Duodenal mucosa (tissue), 2 donors: ENCODE results near the gene NDOR1.
"Not testable (repeated sequence)": the region's sequence is repeated elsewhere in the genome, so short reads cannot be mapped to it uniquely, and the experiment has no call there.

Experiments
- H3K27ac ChIP-seq: one replicate; pipeline ENCODE4 v1.7.0; 2013; ENCODE audit warnings: low read depth, low read length
- H3K27me3 ChIP-seq, 2 donors: one replicate each; pipeline ENCODE4 v1.7.0; 2013; ENCODE audit warnings: low read length in 2 of 2, control low read depth in 1 of 2; ENCODE audit not compliant: insufficient read depth in 2 of 2, control insufficient read depth in 1 of 2
- H3K36me3 ChIP-seq, 2 donors: one replicate each; pipeline ENCODE4 v1.7.0; 2013; ENCODE audit warnings: low read length in 2 of 2, control low read depth in 1 of 2; ENCODE audit not compliant: insufficient read depth in 2 of 2, control insufficient read depth in 1 of 2
- H3K4me1 ChIP-seq, 2 donors: one replicate each; pipeline ENCODE4 v1.7.0; 2013; ENCODE audit warnings: low read length in 2 of 2, control low read depth in 1 of 2; ENCODE audit not compliant: insufficient read depth in 2 of 2, control insufficient read depth in 1 of 2
- H3K4me3 ChIP-seq, 2 donors: one replicate each; pipeline ENCODE4 v1.7.0; 2013; ENCODE audit warnings: low read length in 2 of 2, low read depth in 1 of 2
- H3K9ac ChIP-seq, 2 donors: one replicate each; pipeline ENCODE4 v1.7.0; 2013; ENCODE audit warnings: low read length in 2 of 2, low read depth in 1 of 2
- H3K9me3 ChIP-seq, 2 donors: one replicate each; pipeline ENCODE4 v1.7.0; 2013; ENCODE audit warnings: low read length in 2 of 2, control low read depth in 1 of 2; ENCODE audit not compliant: control insufficient read depth in 1 of 2

The NDOR1 gene

DNA sequence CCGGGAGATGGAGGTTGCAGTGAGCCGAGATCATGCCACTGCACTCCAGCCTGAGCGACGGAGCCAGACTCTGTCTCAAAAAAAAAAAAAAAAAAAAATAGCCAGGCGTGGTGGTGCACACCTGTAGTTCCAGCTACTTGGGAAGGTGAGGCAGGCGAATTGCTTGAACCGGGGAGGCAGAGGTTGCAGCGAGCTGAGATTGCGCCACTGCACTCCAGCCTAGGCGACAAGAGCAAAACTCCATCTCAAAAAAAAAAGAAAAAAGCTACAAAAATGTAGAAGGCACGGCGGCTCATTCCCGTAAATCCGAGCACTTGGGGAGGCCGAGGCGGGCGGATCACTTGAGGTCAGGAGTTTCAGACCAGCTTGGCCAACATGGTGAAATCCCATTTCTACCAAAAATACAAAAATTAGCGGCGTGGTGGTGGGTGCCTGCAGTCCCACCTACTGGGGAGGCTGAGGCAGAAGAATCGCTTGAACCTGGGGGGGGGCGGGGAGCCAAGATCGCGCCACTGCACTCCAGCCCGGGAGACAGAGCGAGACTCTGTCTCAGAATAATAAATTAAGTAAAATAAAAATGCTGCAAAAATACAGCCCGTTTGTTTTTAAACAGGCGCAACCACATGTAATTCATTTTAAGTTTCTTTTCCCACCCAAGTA lies 34.2 kb downstream of the NDOR1 start:
- H3K4me3 ChIP-seq: peak overlapping the region; percentile 63 to 72

DNA sequence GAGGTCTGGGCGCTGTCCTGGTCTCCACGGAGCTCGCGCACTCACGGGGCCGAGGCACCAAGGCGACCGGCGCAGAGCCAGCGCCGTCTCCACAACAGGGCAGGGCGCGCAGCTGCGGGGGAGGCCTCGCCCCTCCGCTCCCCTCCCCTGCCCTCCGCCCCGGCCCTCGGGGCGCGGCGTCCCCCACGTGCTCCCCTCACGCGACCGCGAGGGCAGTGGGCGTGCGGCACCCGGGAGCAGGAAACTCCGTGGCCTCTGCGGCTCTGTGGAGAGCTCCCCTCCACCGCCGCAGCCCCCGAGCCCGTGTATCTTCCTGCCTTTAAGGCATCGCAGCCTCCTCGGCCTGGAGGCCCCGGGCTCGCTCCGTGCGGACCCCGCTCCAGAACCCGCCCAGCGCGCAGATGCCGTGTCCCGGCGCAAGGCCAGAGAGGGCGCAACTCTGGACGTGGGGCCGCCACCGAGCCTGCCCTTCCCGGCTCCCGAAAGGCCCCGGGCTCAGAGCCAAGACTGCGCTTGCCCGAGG lies 34.9 kb downstream of the NDOR1 start:
- peak overlapping the region; percentile 63 to 72 for H3K4me3 ChIP-seq
- H3K27ac ChIP-seq: peak overlapping the region; percentile 97
- peaks cover 3 to 21% of the 10 kb centered on the region in 2 donors for H3K36me3 ChIP-seq
- no peaks in the 10 kb centered on the region for H3K9me3 ChIP-seq
- no peaks in the 10 kb centered on the region for H3K27me3 ChIP-seq
- peaks cover 52 to 60% of the 10 kb centered on the region in 2 donors for H3K4me1 ChIP-seq
- peak overlapping the region; percentile 53 to 77 for H3K9ac ChIP-seq

More for the DNA sequence above, 34.2 kb downstream of the NDOR1 start:
- Histone ChIP-seq H3K4me1 (peaks cover 52 to 61% of the 10 kb centered on the region in 2 donors), H3K36me3 (peaks cover 3 to 21% of the 10 kb centered on the region in 2 donors), H3K27ac (peak overlapping the region; percentile 97), H3K9ac (peak overlapping the region; percentile 53 to 77)
- not testable (repeated sequence) for H3K9me3 ChIP-seq, H3K27me3 ChIP-seq

- Histone ChIP-seq H3K4me1 (peaks cover 50 to 55% of the 10 kb centered on the region in 2 donors), H3K36me3 (peaks cover 3 to 21% of the 10 kb centered on the region in 2 donors), H3K27ac (peak within 1 kb of the TSS; percentile 97), H3K9ac (peak within 1 kb of the TSS; percentile 65 to 85), H3K27me3 (no peaks in the 10 kb centered on the region), H3K9me3 (no peaks in the 10 kb centered on the region), H3K4me3 (peak within 1 kb of the TSS; percentile 72 to 87)
Measured at GRCh38 chr9:137240841-137241489, 35.5 kb downstream of the NDOR1 start, which contains the start of gene TUBB4B. Gene TUBB4B (plus strand): TSS chr9:137241287. CDS start chr9:137241361, 74 bp downstream.

DNA sequence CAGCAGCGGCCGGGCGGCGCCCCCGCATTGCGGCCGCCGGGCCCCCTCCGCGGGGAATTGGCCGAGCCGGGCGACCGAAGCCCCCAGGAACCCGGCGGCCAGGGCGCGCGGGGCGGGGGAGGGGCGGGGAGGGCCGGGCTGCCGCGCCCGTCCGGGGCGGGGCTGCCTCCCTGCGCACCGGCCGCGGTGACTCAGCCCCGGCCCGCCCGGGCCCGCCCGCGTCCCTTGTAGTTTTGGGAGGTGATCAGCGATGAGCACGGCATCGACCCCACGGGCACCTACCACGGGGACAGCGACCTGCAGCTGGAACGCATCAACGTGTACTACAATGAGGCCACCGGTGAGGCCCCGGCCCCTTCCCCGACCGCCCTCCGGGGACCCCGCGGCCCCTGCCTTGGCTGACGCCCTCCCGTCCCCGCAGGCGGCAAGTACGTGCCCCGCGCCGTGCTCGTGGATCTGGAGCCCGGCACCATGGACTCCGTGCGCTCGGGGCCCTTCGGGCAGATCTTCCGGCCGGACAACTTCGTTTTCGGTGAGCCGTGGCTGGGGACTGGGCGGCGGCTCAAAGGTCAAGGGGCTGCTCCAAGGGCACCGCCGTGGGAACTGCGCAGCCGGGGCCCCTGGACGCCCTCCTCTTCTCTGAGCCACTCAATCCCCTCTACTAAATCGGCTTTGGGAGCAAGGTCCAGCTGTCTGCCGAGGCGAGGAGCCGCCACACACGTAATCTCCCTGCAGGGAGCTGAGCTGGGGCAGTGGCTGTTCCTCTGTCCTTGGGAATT lies 36.2 kb downstream of the NDOR1 start:
- Histone ChIP-seq H3K9me3 (no peaks in the 10 kb centered on the region), H3K4me3 (peak overlapping the region; percentile 72 to 87), H3K27me3 (no peaks in the 10 kb centered on the region), H3K27ac (peak overlapping the region; percentile 95), H3K9ac (peak overlapping the region; percentile 65 to 85), H3K4me1 (peaks cover 45 to 49% of the 10 kb centered on the region in 2 donors), H3K36me3 (peaks cover 3 to 21% of the 10 kb centered on the region in 2 donors)

DNA sequence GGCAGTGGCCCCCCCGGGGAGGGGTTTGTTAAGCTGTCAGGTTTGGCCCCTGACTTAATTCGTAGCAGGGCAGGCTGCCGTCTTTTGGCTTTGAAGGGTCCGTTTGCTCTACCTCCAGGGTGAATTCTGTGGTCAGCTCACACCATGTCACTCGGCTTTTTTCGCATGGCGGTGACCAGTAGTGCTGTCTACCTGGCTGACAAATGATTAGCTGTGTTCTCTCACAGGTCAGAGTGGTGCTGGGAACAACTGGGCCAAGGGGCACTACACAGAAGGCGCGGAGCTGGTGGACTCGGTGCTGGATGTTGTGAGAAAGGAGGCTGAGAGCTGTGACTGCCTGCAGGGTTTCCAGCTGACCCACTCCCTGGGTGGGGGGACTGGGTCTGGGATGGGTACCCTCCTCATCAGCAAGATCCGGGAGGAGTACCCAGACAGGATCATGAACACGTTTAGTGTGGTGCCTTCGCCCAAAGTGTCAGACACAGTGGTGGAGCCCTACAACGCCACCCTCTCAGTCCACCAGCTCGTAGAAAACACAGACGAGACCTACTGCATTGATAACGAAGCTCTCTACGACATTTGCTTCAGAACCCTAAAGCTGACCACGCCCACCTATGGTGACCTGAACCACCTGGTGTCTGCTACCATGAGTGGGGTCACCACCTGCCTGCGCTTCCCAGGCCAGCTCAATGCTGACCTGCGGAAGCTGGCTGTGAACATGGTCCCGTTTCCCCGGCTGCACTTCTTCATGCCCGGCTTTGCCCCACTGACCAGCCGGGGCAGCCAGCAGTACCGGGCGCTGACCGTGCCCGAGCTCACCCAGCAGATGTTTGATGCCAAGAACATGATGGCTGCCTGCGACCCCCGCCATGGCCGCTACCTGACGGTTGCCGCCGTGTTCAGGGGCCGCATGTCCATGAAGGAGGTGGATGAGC lies 37.0 kb downstream of the NDOR1 start:
- Histone ChIP-seq H3K4me1 (peaks cover 36 to 41% of the 10 kb centered on the region in 2 donors), H3K4me3 (peak overlapping the region; percentile 72 to 87), H3K27me3 (no peaks in the 10 kb centered on the region), H3K9ac (peak overlapping the region; percentile 65 to 85), H3K9me3 (no peaks in the 10 kb centered on the region), H3K36me3 (peaks cover 3 to 21% of the 10 kb centered on the region in 2 donors), H3K27ac (peak overlapping the region; percentile 95)

DNA sequence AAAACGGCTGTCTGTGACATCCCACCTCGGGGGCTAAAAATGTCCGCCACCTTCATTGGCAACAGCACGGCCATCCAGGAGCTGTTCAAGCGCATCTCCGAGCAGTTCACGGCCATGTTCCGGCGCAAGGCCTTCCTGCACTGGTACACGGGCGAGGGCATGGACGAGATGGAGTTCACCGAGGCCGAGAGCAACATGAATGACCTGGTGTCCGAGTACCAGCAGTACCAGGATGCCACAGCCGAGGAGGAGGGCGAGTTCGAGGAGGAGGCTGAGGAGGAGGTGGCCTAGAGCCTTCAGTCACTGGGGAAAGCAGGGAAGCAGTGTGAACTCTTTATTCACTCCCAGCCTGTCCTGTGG lies 37.7 kb downstream of the NDOR1 start:
- Histone ChIP-seq H3K4me1 (peaks cover 29 to 34% of the 10 kb centered on the region in 2 donors), H3K9ac (peak overlapping the region in 1 of 2 donors; percentile 85)

DNA sequence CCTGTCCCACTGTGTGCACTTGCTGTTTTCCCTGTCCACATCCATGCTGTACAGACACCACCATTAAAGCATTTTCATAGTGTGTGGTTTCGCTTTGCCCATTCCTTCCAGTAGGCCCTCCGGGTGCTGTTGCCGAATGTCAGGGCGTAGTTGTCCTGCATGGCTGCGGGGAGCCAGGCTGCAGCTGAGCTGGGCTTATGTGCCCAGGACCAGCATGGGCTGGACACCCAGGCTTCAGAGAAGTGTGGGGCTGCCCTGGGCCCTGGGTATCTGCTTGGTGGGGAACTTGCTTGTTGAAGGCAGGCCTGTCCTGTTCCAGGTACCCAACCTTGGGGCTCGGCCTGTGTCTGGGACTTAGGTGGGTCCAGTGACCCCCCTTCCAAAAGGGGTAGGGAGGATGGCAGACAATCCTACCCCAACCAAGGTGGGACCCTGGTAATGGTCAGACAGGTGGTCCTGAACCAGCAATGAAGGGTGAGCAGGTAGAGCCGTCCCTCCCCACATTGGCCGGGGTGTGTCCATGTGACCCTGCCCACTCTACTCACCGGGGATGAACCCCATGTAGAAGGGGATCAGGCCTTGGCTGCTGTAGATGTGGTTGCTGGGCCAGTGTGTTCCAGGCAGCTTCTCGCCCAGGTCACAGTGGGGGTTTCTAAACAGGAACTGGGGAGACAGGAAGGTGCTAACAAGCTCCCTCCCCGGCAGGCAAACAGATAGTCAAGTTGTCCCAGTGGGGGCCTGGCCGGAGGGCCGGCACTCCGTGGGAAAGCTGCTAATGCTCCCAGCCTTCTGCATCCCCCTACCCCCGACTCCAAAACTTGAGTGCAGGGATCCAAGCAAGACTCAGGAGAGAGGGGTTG lies 38.4 kb downstream of the NDOR1 start:
- Histone ChIP-seq H3K9me3 (no peaks in the 10 kb centered on the region), H3K27ac (no peak overlapping the region), H3K4me1 (peaks cover 23 to 28% of the 10 kb centered on the region in 2 donors), H3K36me3 (peaks cover 3 to 21% of the 10 kb centered on the region in 2 donors), H3K9ac (no peak overlapping the region), H3K4me3 (peak overlapping the region; percentile 31 to 72), H3K27me3 (no peaks in the 10 kb centered on the region)

More for the DNA sequence above, 37.7 kb downstream of the NDOR1 start:
- H3K4me3 ChIP-seq: peak overlapping the region; percentile 31 to 72
- not testable (repeated sequence) for H3K9me3 ChIP-seq, H3K27me3 ChIP-seq, H3K27ac ChIP-seq
- peaks cover 3 to 21% of the 10 kb centered on the region in 2 donors for H3K36me3 ChIP-seq

DNA sequence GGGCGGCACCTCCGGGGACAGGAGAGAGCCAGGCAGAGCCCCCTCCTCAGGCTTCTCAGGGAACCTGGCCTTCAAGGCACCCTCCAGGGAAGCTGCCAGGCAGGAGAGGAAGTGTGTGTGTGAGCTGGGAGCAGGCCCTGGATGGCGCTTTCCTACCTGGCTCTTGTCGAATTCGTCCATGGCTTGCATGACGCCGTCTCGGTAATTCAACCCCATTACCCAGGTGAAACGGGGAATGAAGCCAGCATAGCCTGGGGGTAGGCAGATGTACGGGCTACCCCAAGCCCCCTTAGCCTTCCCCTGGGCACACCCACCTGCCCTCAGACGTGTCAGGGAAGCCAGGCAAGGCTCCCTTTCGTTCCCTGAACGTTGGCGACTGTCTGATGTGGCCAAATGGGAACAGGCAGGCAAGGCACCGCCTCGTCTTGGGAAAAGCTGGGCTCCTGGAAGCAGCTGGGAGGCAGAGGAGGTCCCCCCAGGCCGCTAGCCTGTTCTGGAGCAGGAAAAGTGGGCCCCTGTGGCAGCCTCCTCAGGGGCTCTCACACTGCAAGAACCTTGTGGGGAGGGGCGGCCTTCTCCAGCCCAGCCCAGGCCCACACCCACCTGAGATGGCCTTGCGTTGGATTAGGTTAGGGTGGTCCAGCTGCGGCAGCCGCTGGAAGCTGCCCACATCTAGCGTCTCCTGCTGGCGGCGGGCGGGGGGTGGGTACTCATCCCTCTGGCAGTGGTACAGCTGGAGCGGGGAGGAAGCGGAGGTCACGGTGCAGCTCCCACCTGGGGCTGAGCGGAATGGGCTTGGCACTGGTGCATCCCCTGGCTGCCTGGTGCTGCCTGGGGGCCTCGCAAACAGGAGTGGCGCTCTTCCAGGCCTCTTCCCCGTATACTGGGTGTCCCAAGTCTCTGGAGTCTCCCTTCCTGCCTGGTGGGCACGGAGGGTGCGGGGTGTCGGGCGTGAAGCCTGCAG lies 39.3 kb downstream of the NDOR1 start:
- Histone ChIP-seq H3K36me3 (peaks cover 3 to 21% of the 10 kb centered on the region in 2 donors), H3K4me1 (peaks cover 20 to 24% of the 10 kb centered on the region in 2 donors), H3K9me3 (no peaks in the 10 kb centered on the region), H3K4me3 (no peak overlapping the region), H3K9ac (no peak overlapping the region), H3K27me3 (no peaks in the 10 kb centered on the region), H3K27ac (no peak overlapping the region)
